SK-N-SH (cell line): Measurements from ENCODE around the gene BCAR3. TPM values are rescaled to one million over a fixed set of nuclear protein-coding genes. Genes with fewer than 3 reads are reported as not detected.
"Not testable (repeated sequence)": the region's sequence is repeated elsewhere in the genome, so short reads cannot be mapped to it uniquely, and the experiment has no call there.

ENCODE experiments used
- CTCF ChIA-PET: fragments of 300-600, 350-600 bp; formaldehyde crosslinking; extraction: SDS; loops from one replicate; lab custom pipeline; 2021; lab: Yijun Ruan, JAX
- POLR2A ChIA-PET: fragments of 350-600 bp; sonication (Branson Sonifier 250); formaldehyde crosslinking; extraction: SDS; loops from one replicate; lab custom pipeline; 2020; ENCODE audit warnings: antibody characterized with exemption, inconsistent platforms; lab: Yijun Ruan, JAX
- DNase-seq: peaks from one replicate; pipeline ENCODE4 v3.0.0; 2012
- H2AFZ ChIP-seq: fragments of 200-600 bp; sonication (generic); 2 replicates; pipeline ENCODE4 v1.8.1; 2016; ENCODE audit warnings: antibody characterized with exemption, mild to moderate bottlenecking, low read depth
- H3F3A ChIP-seq: fragments of 200-600 bp; sonication (generic); replicated peaks from 2 replicates; pipeline ENCODE3; 2016; ENCODE audit warnings: antibody characterized with exemption, mild to moderate bottlenecking; ENCODE audit not compliant: insufficient read depth
- H3K27ac ChIP-seq, 2 experiments: fragments of 200-500 bp in 1 of 2; fragments of 200-600 bp in 1 of 2; sonication (Bioruptor generic) in 1 of 2; sonication (generic), shearing (Covaris generic) in 1 of 2; 2 replicates each; pipeline versions ENCODE4 v1.5.1 to v1.6.1; 2014 to 2016; ENCODE audit warnings: low read depth in 2 of 2, inconsistent platforms in 1 of 2, low read length in 1 of 2, mild to moderate bottlenecking in 1 of 2, mixed read lengths in 1 of 2
- H3K27me3 ChIP-seq: fragments of 200-600 bp; sonication (generic), shearing (Covaris generic); 2 replicates; pipeline ENCODE4 v1.6.1; 2016; ENCODE audit warnings: mixed run types; ENCODE audit not compliant: insufficient read depth
- H3K36me3 ChIP-seq, 2 experiments: fragments of 200-500 bp in 1 of 2; fragments of 200-600 bp in 1 of 2; sonication (Bioruptor generic) in 1 of 2; sonication (generic) in 1 of 2; replicated peaks in 1 of 2; 2 replicates each; pipeline versions ENCODE3 to v1.5.1; 2014 to 2016; ENCODE audit warnings: low read length in 1 of 2, mild to moderate bottlenecking in 1 of 2; ENCODE audit not compliant: insufficient read depth in 2 of 2, control insufficient read depth in 1 of 2
- H3K4me1 ChIP-seq, 2 experiments: fragments of 200-500 bp in 1 of 2; fragments of 200-600 bp in 1 of 2; sonication (Bioruptor generic) in 1 of 2; sonication (generic), shearing (Covaris generic) in 1 of 2; 2 replicates each; pipeline versions ENCODE4 v1.5.1 to v1.6.1; 2014 to 2016; ENCODE audit warnings: low read depth in 1 of 2, low read length in 1 of 2, mixed run types in 1 of 2; ENCODE audit not compliant: insufficient read depth in 2 of 2, control insufficient read depth in 1 of 2
- H3K4me2 ChIP-seq: fragments of 200-600 bp; sonication (generic), shearing (Covaris generic); 2 replicates; pipeline ENCODE4 v1.6.1; 2017; ENCODE audit warnings: mixed run types
- H3K4me3 ChIP-seq, 2 experiments: fragments of 200-500 bp in 1 of 2; fragments of 200-600 bp in 1 of 2; sonication (Bioruptor generic) in 1 of 2; sonication (generic), shearing (Covaris generic) in 1 of 2; 2 replicates each; pipeline versions ENCODE4 v1.5.1 to v1.8.1; 2014 to 2016; ENCODE audit warnings: low read depth in 2 of 2, inconsistent platforms in 1 of 2, low read length in 1 of 2, mild to moderate bottlenecking in 1 of 2, mixed read lengths in 1 of 2, moderate library complexity in 1 of 2
- H3K79me2 ChIP-seq: fragments of 200-600 bp; sonication (generic); 2 replicates; pipeline ENCODE4 v1.8.1; 2017; ENCODE audit warnings: mild to moderate bottlenecking; ENCODE audit not compliant: insufficient read depth
- H3K9ac ChIP-seq: fragments of 200-600 bp; sonication (generic); 2 replicates; pipeline ENCODE4 v1.6.1; 2017; ENCODE audit warnings: mixed run types
- H3K9me2 ChIP-seq: fragments of 200-600 bp; sonication (generic); 2 replicates; pipeline ENCODE4 v1.6.1; 2017; ENCODE audit warnings: mixed run types
- H3K9me3 ChIP-seq: fragments of 200-600 bp; sonication (generic); 2 replicates; pipeline ENCODE4 v1.6.1; 2017; ENCODE audit warnings: mixed run types, mild to moderate bottlenecking, moderate library complexity
- H4K20me1 ChIP-seq: fragments of 200-600 bp; sonication (generic); 2 replicates; pipeline ENCODE4 v1.6.1; 2017; ENCODE audit warnings: mild to moderate bottlenecking, mixed run types; ENCODE audit not compliant: insufficient read depth
- CHD2 ChIP-seq: fragments of 150-350 bp; IDR thresholded peaks from 2 replicates; pipeline ENCODE4 v1.6.1; 2018; ENCODE audit warnings: low read length; ENCODE audit not compliant: partially characterized antibody
- MXI1 ChIP-seq: IDR thresholded peaks from 2 replicates; pipeline ENCODE4 v1.6.1; 2012; ENCODE audit warnings: mild to moderate bottlenecking, low read depth, low read length, improper control_type of control experiment
- NFIC ChIP-seq: IDR thresholded peaks from 2 replicates; pipeline ENCODE4 v1.4.0; 2012; ENCODE audit warnings: borderline replicate concordance
- USF2 ChIP-seq: fragments of 150-350 bp; IDR thresholded peaks from 2 replicates; pipeline ENCODE4 v1.6.1; 2017; ENCODE audit warnings: antibody characterized with exemption, low read length, low read depth, borderline replicate concordance
- ZBTB33 ChIP-seq: IDR thresholded peaks from 2 replicates; pipeline ENCODE4 v1.4.0; 2012; ENCODE audit warnings: low read depth, borderline replicate concordance
- WGBS: methylation state at CpG from one replicate; pipeline ENCODE4 v1.1.6; 2017; ENCODE audit warnings: low lambda C conversion rate; 5-methylcytosine and 5-hydroxymethylcytosine counted together
- polyA plus RNA-seq, 3 experiments: library from polyadenylated mRNA; depleted of rRNA; stranded (reverse); fragments of >200 nt; gene quantifications; 2 replicates each; pipeline ENCODE4 v1.2.3, GENCODE V29; 2012

The BCAR3 gene
- polyA plus RNA-seq, 1 of the 3 experiments (the other 2 are of a cell fraction) = 58.4 TPM

DNA sequence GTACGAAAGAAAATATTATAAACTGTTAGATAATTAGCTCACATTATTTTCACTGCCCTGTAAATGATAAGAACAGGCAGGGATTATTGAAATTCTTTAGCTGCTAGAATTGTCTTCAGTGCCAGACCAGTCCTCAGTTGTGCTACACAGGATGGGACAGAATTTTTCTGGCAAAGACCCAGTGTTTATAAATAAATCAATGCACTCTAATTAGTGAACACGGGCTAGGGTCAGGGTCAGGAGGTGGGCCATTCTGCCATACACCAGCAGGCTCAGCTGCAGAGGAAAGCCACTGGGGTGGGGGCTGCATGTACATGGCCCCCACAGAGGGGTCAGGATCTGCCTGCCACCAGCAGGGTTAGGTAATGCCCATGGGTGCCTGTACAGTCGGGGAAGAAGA lies 6.4 kb downstream of the BCAR3 start:
- H3K4me2 ChIP-seq = peak overlapping the region; percentile 45
- no peak for DNase-seq
- WGBS = 60% methylated on average over 3 of the region's 3 CpGs
- no peaks in the 10 kb centered on the region for H3K9me3 ChIP-seq
- H2AFZ ChIP-seq = no peak overlapping the region
- ChIA-PET POLR2A (no interaction called here), CTCF (interaction anchor here (1.0 to 9.3 kb wide), 4 partner anchors 44 to 141 kb away, joined by 3 to 56 read pairs (median 5); no protein-coding TSS in a partner anchor)
- H3K79me2 ChIP-seq = peaks cover 100% of the 10 kb centered on the region
- H3K36me3 ChIP-seq = peaks cover 21 to 52% of the 10 kb centered on the region in 2 experiments
- H3F3A ChIP-seq = peaks cover 65% of the 10 kb centered on the region
- H3K9ac ChIP-seq = no peak overlapping the region
- no peaks in the 10 kb centered on the region for H3K27me3 ChIP-seq
- H3K9me2 ChIP-seq = no peaks in the 10 kb centered on the region
- H4K20me1 ChIP-seq = peaks cover 92% of the 10 kb centered on the region
- TF ChIP-seq ZBTB33 (no peak), CHD2 (no peak), NFIC (no peak), MXI1 (no peak), USF2 (no peak)
- TF ChIP-seq, all 33 proteins: peak for 0
- peak overlapping the region; percentile 12 to 81; a peak in 3 of 4 replicates for H3K27ac ChIP-seq
- H3K4me3 ChIP-seq = no peak overlapping the region
- peaks cover 45 to 57% of the 10 kb centered on the region in 2 experiments for H3K4me1 ChIP-seq

- H3K4me2 ChIP-seq = peak overlapping the region; percentile 71; the same call in 1 of the 2 replicates
- CTCF ChIA-PET = interaction anchor here (1.1 to 9.3 kb wide), 5 partner anchors 14 to 170 kb away, joined by 3 to 56 read pairs (median 3); no protein-coding TSS in a partner anchor
- H3K4me3 ChIP-seq, H2AFZ ChIP-seq, H3K9me3 ChIP-seq, H3K9me2 ChIP-seq, DNase-seq, H3K27me3 ChIP-seq, H3K9ac ChIP-seq: not testable (repeated sequence)
- peak overlapping the region; percentile 73 to 81; a peak in 3 of 4 replicates for H3K27ac ChIP-seq
- 89% methylated on average over 6 of the region's 6 CpGs for WGBS
- POLR2A ChIA-PET = interaction anchor here (1.1 kb wide), 1 partner anchor 10 kb away, joined by 3 read pairs; no protein-coding TSS in a partner anchor
- H3K79me2 ChIP-seq = peaks cover 97% of the 10 kb centered on the region
- peaks cover 97% of the 10 kb centered on the region for H4K20me1 ChIP-seq
- H3K36me3 ChIP-seq = peaks cover 21 to 53% of the 10 kb centered on the region in 2 experiments
- H3F3A ChIP-seq = peaks cover 66% of the 10 kb centered on the region
- peaks cover 43 to 65% of the 10 kb centered on the region in 2 experiments for H3K4me1 ChIP-seq
These were observed 7.6 kb downstream of the BCAR3 start for GRCh38 chr1:93674071-93674470.
